ENCODE measurements around the gene SLC50A1.
A peak's percentile ranks its signal among the peaks of the same experiment; 100 is the strongest.
"Not testable (repeated sequence)": the region's sequence is repeated elsewhere in the genome, so short reads cannot be mapped to it uniquely, and the experiment has no call there.

SLC50A1 gene

GRCh38 chr1:155134880-155135414 lies 705 bp upstream of the SLC50A1 start:
- DNase-seq (ENCODE audit: low read depth, low spot score): peak; percentile 97

GRCh38 chr1:155136748-155137147 lies 1.1 kb downstream of the SLC50A1 start:
- peak; percentile 5 for DNase-seq (ENCODE audit: low read depth, low spot score)

- DNase-seq (ENCODE audit: low read depth, low spot score): no peak
Measured at GRCh38 chr1:155137154-155137949, 1.7 kb downstream of the SLC50A1 start.

- DNase-seq (ENCODE audit: low read depth, low spot score): peak; percentile 92
Measured at GRCh38 chr1:155139895-155140629, 4.4 kb downstream of the SLC50A1 start, which contains the start of gene DPM3. TSS of gene DPM3 (minus strand) at chr1:155140531. CDS start at chr1:155140240, 291 bp downstream.

- no peak for DNase-seq (ENCODE audit: low read depth, low spot score)
Measured at GRCh38 chr1:155140630-155140953, 4.9 kb downstream of the SLC50A1 start.

- DNase-seq (ENCODE audit: low read depth, low spot score): no peak
Measured at GRCh38 chr1:155141749-155142148, 6.1 kb downstream of the SLC50A1 start.

- DNase-seq (ENCODE audit: low read depth, low spot score): no peak
Measured at GRCh38 chr1:155145491-155145890, 9.8 kb downstream of the SLC50A1 start.

- DNase-seq (ENCODE audit: low read depth, low spot score): not testable (repeated sequence)
Measured at GRCh38 chr1:155155996-155156643, 20.5 kb downstream of the SLC50A1 start.

GRCh38 chr1:155158991-155159390 lies 23.3 kb downstream of the SLC50A1 start:
- DNase-seq (ENCODE audit: low read depth, low spot score): no peak

- DNase-seq (ENCODE audit: low read depth, low spot score): no peak
Measured at GRCh38 chr1:155160128-155160527, 24.5 kb downstream of the SLC50A1 start.

- DNase-seq (ENCODE audit: low read depth, low spot score): not testable (repeated sequence)
Measured at GRCh38 chr1:155162631-155163030, 27.0 kb downstream of the SLC50A1 start.

GRCh38 chr1:155163785-155164184 lies 28.1 kb downstream of the SLC50A1 start:
- DNase-seq (ENCODE audit: low read depth, low spot score): not testable (repeated sequence)

GRCh38 chr1:155164625-155165024 lies 29.0 kb downstream of the SLC50A1 start:
- DNase-seq (ENCODE audit: low read depth, low spot score): not testable (repeated sequence)

- DNase-seq (ENCODE audit: low read depth, low spot score): no peak
Measured at GRCh38 chr1:155166051-155166470, 30.4 kb downstream of the SLC50A1 start.

GRCh38 chr1:155166471-155167165 lies 31.0 kb downstream of the SLC50A1 start:
- no peak for DNase-seq (ENCODE audit: low read depth, low spot score)

GRCh38 chr1:155167166-155168104 lies 31.8 kb downstream of the SLC50A1 start:
- peak; percentile 91 for DNase-seq (ENCODE audit: low read depth, low spot score)

GRCh38 chr1:155168105-155168445 lies 32.4 kb downstream of the SLC50A1 start:
- DNase-seq (ENCODE audit: low read depth, low spot score): not testable (repeated sequence)

- no peak for DNase-seq (ENCODE audit: low read depth, low spot score)
Measured at GRCh38 chr1:155168456-155169210, 33.0 kb downstream of the SLC50A1 start.

GRCh38 chr1:155169541-155169940 lies 33.9 kb downstream of the SLC50A1 start:
- no peak for DNase-seq (ENCODE audit: low read depth, low spot score)
